HCT116 (cell line): Measurements from ENCODE around the gene SRGAP3. TPM values are rescaled to one million over a fixed set of nuclear protein-coding genes. Genes with fewer than 3 reads are reported as not detected.

Experiments
- ATAC-seq: fragments of 200-7000 bp; cut with Tn5 transposase; 2 replicates; pipeline ENCODE4 v1.9.1; 2020; ENCODE audit warnings: mild to moderate bottlenecking, moderate library complexity
- BruUV-seq: library from RNA; stranded (reverse); fragments of 400-500 nt; replicated peaks from 2 replicates; lab custom pipeline; 2021; lab: Mats Ljungman, UMichigan
- CTCF ChIA-PET: fragments of 300-600 bp; sonication (Branson Sonifier 250); formaldehyde crosslinking; loops from one replicate; lab custom pipeline; 2021; ENCODE audit warnings: antibody characterized with exemption; lab: Charles Lee
- POLR2A ChIA-PET: fragments of 300-600, 350-600 bp; sonication (Branson Sonifier 250); formaldehyde crosslinking; loops from one replicate; lab custom pipeline; 2021; ENCODE audit warnings: antibody characterized with exemption; lab: Charles Lee
- RAD21 ChIA-PET, 2 experiments: fragments of 300-600 bp; sonication (Branson Sonifier 250); formaldehyde crosslinking; loops; one replicate each; lab custom pipeline; 2023; ENCODE audit warnings: low total read pairs in 2 of 2; ENCODE audit not compliant: uncharacterized antibody in 2 of 2, unreplicated experiment in 2 of 2, low non-redundant PET in 1 of 2; lab: Charles Lee
- DNase-seq: peaks from one replicate; pipeline ENCODE4 v3.0.0-alpha.2; 2010; ENCODE audit warnings: low read depth, low spot score
- H2AFZ ChIP-seq: fragments of 200-600 bp; shearing (Covaris generic), sonication (generic); 2 replicates; pipeline ENCODE4 v1.6.1; 2017; ENCODE audit warnings: low read depth, mixed run types, mixed read lengths, antibody characterized with exemption, low read length; ENCODE audit not compliant: poor library complexity, severe bottlenecking
- H3K27ac ChIP-seq: 2 replicates; pipeline ENCODE4 v1.5.1; 2012; ENCODE audit warnings: low read depth, low read length
- H3K27me3 ChIP-seq: fragments of 200-600 bp; sonication (generic); 2 replicates; pipeline ENCODE4 v1.6.1; 2016; ENCODE audit warnings: mixed run types, low read length, mixed read lengths; ENCODE audit not compliant: insufficient read depth
- H3K36me3 ChIP-seq, 2 experiments: fragments of 200-500 bp in 1 of 2; fragments of 200-600 bp in 1 of 2; sonication (Bioruptor generic) in 1 of 2; sonication (generic) in 1 of 2; 2 replicates each; pipeline versions ENCODE4 v1.5.1 to v1.6.1; 2014 to 2016; ENCODE audit warnings: low read length in 2 of 2, inconsistent platforms in 1 of 2, mixed read lengths in 1 of 2, mixed run types in 1 of 2; ENCODE audit not compliant: insufficient read depth in 2 of 2, control insufficient read depth in 1 of 2
- H3K4me1 ChIP-seq, 2 experiments: fragments of 200-600 bp in 1 of 2; sonication (generic) in 1 of 2; 2 replicates each; pipeline versions ENCODE4 v1.5.1 to v1.6.1; 2012 to 2017; ENCODE audit warnings: low read length in 2 of 2, inconsistent platforms in 1 of 2, mild to moderate bottlenecking in 1 of 2, mixed read lengths in 1 of 2, mixed run types in 1 of 2, moderate library complexity in 1 of 2; ENCODE audit not compliant: insufficient read depth in 2 of 2, control insufficient read depth in 1 of 2
- H3K4me2 ChIP-seq: fragments of 200-600 bp; sonication (generic); 2 replicates; pipeline ENCODE4 v1.6.1; 2017; ENCODE audit warnings: mixed run types, low read length, mixed read lengths
- H3K4me3 ChIP-seq, 2 experiments: fragments of 200-600 bp in 1 of 2; sonication (generic) in 1 of 2; replicated peaks in 1 of 2; 2 replicates each; pipeline ENCODE4 v1.5.1; 2011 to 2016; ENCODE audit warnings: low read length in 2 of 2, control low read depth in 1 of 2, low read depth in 1 of 2, mild to moderate bottlenecking in 1 of 2, mixed read lengths in 1 of 2, mixed run types in 1 of 2
- H3K79me2 ChIP-seq: fragments of 200-600 bp; sonication (generic); 2 replicates; pipeline ENCODE4 v1.6.1; 2017; ENCODE audit warnings: mild to moderate bottlenecking, mixed run types, low read length, moderate library complexity, mixed read lengths; ENCODE audit not compliant: insufficient read depth
- H3K9ac ChIP-seq: fragments of 200-600 bp; sonication (generic); 2 replicates; pipeline ENCODE4 v1.6.1; 2016; ENCODE audit warnings: low read length, mixed read lengths
- H3K9me2 ChIP-seq: fragments of 200-600 bp; sonication (generic), shearing (Covaris generic); 2 replicates; pipeline ENCODE4 v1.6.1; 2017; ENCODE audit warnings: mixed run types, mild to moderate bottlenecking, moderate library complexity; ENCODE audit not compliant: insufficient read depth
- H3K9me3 ChIP-seq, 2 experiments: fragments of 200-500 bp in 1 of 2; fragments of 200-600 bp in 1 of 2; sonication (Bioruptor generic) in 1 of 2; sonication (generic) in 1 of 2; 2 replicates each; pipeline ENCODE4 v1.6.1; 2014 to 2017; ENCODE audit warnings: low read length in 2 of 2, mixed read lengths in 2 of 2, inconsistent platforms in 1 of 2, low read depth in 1 of 2, mild to moderate bottlenecking in 1 of 2, mixed run types in 1 of 2, moderate library complexity in 1 of 2; ENCODE audit not compliant: control insufficient read depth in 1 of 2, insufficient read depth in 1 of 2
- H4K20me1 ChIP-seq: fragments of 200-600 bp; sonication (generic), shearing (Covaris generic); 2 replicates; pipeline ENCODE4 v1.6.1; 2017; ENCODE audit warnings: mixed run types, mild to moderate bottlenecking, moderate library complexity; ENCODE audit not compliant: insufficient read depth
- CEBPB ChIP-seq: IDR thresholded peaks from 2 replicates; pipeline ENCODE4 v1.6.1; 2012; ENCODE audit warnings: low read depth
- EGR1 ChIP-seq: IDR thresholded peaks from 2 replicates; pipeline ENCODE4 v1.6.1; 2012; ENCODE audit warnings: low read depth
- ELF1 ChIP-seq: IDR thresholded peaks from 2 replicates; pipeline ENCODE4 v1.6.1; 2012; ENCODE audit warnings: low read depth, borderline replicate concordance
- EZH2phosphoT487 ChIP-seq: fragments of 200-600 bp; IDR thresholded peaks from 2 replicates; pipeline ENCODE4 v1.6.1; 2018; ENCODE audit warnings: antibody characterized with exemption, borderline replicate concordance
- FOSL1 ChIP-seq: IDR thresholded peaks from 2 replicates; pipeline ENCODE4 v1.6.1; 2012; ENCODE audit warnings: low read depth
- JUND ChIP-seq: IDR thresholded peaks from 2 replicates; pipeline ENCODE4 v1.6.1; 2012
- POLR2A ChIP-seq: IDR thresholded peaks from 2 replicates; pipeline ENCODE4 v1.7.0; 2011; ENCODE audit warnings: borderline replicate concordance; ENCODE audit not compliant: insufficient read depth, insufficient read length; ENCODE audit errors: extremely low read depth
- POLR2AphosphoS5 ChIP-seq: IDR thresholded peaks from 2 replicates; pipeline ENCODE4 v1.6.1; 2011; ENCODE audit warnings: mild to moderate bottlenecking, low read depth, low read length, moderate library complexity
- RAD21 ChIP-seq: IDR thresholded peaks from 2 replicates; pipeline ENCODE4 v1.6.1; 2012; ENCODE audit warnings: low read depth, mild to moderate bottlenecking
- REST ChIP-seq: IDR thresholded peaks from 2 replicates; pipeline ENCODE4 v1.6.1; 2012; ENCODE audit warnings: low read depth
- SIN3A ChIP-seq: IDR thresholded peaks from 2 replicates; pipeline ENCODE4 v1.6.1; 2012; ENCODE audit warnings: low read depth
- SP1 ChIP-seq: IDR thresholded peaks from 2 replicates; pipeline ENCODE4 v1.6.1; 2012; ENCODE audit warnings: low read depth
- TCF7L2 ChIP-seq: IDR thresholded peaks from 2 replicates; pipeline ENCODE4 v1.7.0; 2011; ENCODE audit warnings: borderline replicate concordance, inconsistent platforms; ENCODE audit not compliant: insufficient read depth, insufficient read length; ENCODE audit errors: extremely low read depth
- YY1 ChIP-seq: IDR thresholded peaks from 2 replicates; pipeline ENCODE4 v1.6.1; 2011; ENCODE audit warnings: low read length, low read depth, moderate library complexity, mild to moderate bottlenecking; ENCODE audit not compliant: insufficient replicate concordance; ENCODE audit errors: extremely low read depth
- ZFX ChIP-seq: fragments of 450-650 bp; IDR thresholded peaks from 2 replicates; pipeline ENCODE4 v1.6.1; 2017
- ZNF274 ChIP-seq: fragments of 200-500 bp; sonication (Bioruptor generic); IDR thresholded peaks from 2 replicates; pipeline ENCODE4 v1.6.1; 2014; ENCODE audit warnings: mild to moderate bottlenecking, low read depth, low read length, inconsistent platforms
- intact Hi-C: fragments of 100-400 bp; cut with micrococcal nuclease; formaldehyde crosslinking; loops from 2 replicates; pipeline ENCODE4 v1.10.0; 2022
- total RNA-seq: library from RNA; stranded (reverse); gene quantifications from one replicate; pipeline ENCODE4 v1.2.1, GENCODE V29; 2021; ENCODE audit not compliant: unreplicated experiment
- TF ChIP-seq, protein P1 (sequence below), 3 experiments: fragments of 200-600 bp in 1 of 3; sonication (generic) in 1 of 3; IDR thresholded peaks in 2 of 3; conservative IDR thresholded peaks in 1 of 3; 2 replicates each; pipeline ENCODE4 v1.5.1; 2012 to 2017; ENCODE audit warnings: low read depth in 2 of 3, low read length in 2 of 3, antibody characterized with exemption in 1 of 3, borderline replicate concordance in 1 of 3, control low read depth in 1 of 3, mild to moderate bottlenecking in 1 of 3, mixed read lengths in 1 of 3, mixed run types in 1 of 3, moderate library complexity in 1 of 3; ENCODE audit not compliant: insufficient read depth in 1 of 3

SRGAP3 gene
- total RNA-seq, 1 experiment from 2014 or later = 8.3 TPM

DNA sequence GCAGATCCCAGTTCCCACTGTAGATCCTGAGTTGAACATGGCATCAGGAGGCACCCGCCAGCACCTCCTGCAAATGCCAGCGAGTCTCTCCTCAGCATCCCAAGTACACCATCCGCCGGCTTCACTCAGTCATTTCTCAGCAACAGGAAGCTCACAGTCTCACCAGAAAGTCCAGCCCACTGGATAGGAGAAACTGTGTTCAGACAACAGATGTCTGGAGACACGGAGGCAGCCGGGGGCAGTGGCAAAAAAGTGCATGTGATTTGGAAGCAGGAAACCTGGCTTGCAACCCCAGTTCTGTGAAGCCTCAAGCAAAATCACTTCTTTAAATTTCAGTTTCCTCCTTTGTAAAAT lies 68.7 kb downstream of the SRGAP3 start:
- H3K4me1 ChIP-seq = peaks cover 2 to 5% of the 10 kb centered on the region in 2 experiments
- RAD21 ChIA-PET = no interaction called here
- H3K27ac ChIP-seq = no peak overlapping the region
- H3K9me3 ChIP-seq = no peaks in the 10 kb centered on the region
- intact Hi-C loops = no loop called here
- no peaks in the 10 kb centered on the region for H3K36me3 ChIP-seq
- ATAC-seq = no peak
- BruUV-seq = no TSS peak
- H3K9ac ChIP-seq = no peak overlapping the region
- no peaks in the 10 kb centered on the region for H3K27me3 ChIP-seq
- H2AFZ ChIP-seq = no peak overlapping the region
- no peaks in the 10 kb centered on the region for H3K9me2 ChIP-seq
- POLR2A ChIA-PET = no interaction called here
- TF ChIP-seq RAD21 (no peak), ELF1 (no peak), SIN3A (no peak), TCF7L2 (no peak), JUND (no peak), ZFX (no peak), CEBPB (no peak), POLR2AphosphoS5 (no peak), SP1 (no peak), YY1 (no peak), POLR2A (no peak), ZNF274 (no peak), REST (no peak), EGR1 (no peak), FOSL1 (no peak), EZH2phosphoT487 (no peak)
- TF ChIP-seq, protein P1, sequence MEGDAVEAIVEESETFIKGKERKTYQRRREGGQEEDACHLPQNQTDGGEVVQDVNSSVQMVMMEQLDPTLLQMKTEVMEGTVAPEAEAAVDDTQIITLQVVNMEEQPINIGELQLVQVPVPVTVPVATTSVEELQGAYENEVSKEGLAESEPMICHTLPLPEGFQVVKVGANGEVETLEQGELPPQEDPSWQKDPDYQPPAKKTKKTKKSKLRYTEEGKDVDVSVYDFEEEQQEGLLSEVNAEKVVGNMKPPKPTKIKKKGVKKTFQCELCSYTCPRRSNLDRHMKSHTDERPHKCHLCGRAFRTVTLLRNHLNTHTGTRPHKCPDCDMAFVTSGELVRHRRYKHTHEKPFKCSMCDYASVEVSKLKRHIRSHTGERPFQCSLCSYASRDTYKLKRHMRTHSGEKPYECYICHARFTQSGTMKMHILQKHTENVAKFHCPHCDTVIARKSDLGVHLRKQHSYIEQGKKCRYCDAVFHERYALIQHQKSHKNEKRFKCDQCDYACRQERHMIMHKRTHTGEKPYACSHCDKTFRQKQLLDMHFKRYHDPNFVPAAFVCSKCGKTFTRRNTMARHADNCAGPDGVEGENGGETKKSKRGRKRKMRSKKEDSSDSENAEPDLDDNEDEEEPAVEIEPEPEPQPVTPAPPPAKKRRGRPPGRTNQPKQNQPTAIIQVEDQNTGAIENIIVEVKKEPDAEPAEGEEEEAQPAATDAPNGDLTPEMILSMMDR (IDR thresholded peaks at IDR 0.05 in 2 of 3, conservative IDR thresholded peaks at IDR 0.05 in 1 of 3; ENCODE audit: borderline replicate concordance in 1 of 3, insufficient read depth in 1 of 3, low read depth in 2 of 3, low read length in 2 of 3) = no peak
- TF ChIP-seq, all 23 proteins: peak for 0
- DNase-seq = no peak
- no peaks in the 10 kb centered on the region for H3K79me2 ChIP-seq
- CTCF ChIA-PET = no interaction called here
- no peaks in the 10 kb centered on the region for H4K20me1 ChIP-seq
- H3K4me2 ChIP-seq = no peak overlapping the region
- H3K4me3 ChIP-seq = no peak overlapping the region
